Measurements from ENCODE around the gene TMEM163.

- TF ChIP-seq ZNF302 (tag by site-specific recombination; IDR thresholded peaks at IDR 0.05; ENCODE audit: low read depth) (no peak), MEIS1 (CRISPR knock-in tag; IDR thresholded peaks at IDR 0.05; ENCODE audit: borderline replicate concordance) (no peak), ZBTB20 (tag by site-specific recombination; IDR thresholded peaks at IDR 0.05) (no peak), RBAK (tag by site-specific recombination; IDR thresholded peaks at IDR 0.05) (no peak), ZNF621 (tag by site-specific recombination; IDR thresholded peaks at IDR 0.05) (no peak), HOXD13 (CRISPR knock-in tag; IDR thresholded peaks at IDR 0.05; ENCODE audit: borderline replicate concordance) (no peak), ZNF473 (tag by site-specific recombination; IDR thresholded peaks at IDR 0.05) (no peak), ZNF701 (tag by site-specific recombination; IDR thresholded peaks at IDR 0.05) (no peak)
- TF ChIP-seq, protein P1, sequence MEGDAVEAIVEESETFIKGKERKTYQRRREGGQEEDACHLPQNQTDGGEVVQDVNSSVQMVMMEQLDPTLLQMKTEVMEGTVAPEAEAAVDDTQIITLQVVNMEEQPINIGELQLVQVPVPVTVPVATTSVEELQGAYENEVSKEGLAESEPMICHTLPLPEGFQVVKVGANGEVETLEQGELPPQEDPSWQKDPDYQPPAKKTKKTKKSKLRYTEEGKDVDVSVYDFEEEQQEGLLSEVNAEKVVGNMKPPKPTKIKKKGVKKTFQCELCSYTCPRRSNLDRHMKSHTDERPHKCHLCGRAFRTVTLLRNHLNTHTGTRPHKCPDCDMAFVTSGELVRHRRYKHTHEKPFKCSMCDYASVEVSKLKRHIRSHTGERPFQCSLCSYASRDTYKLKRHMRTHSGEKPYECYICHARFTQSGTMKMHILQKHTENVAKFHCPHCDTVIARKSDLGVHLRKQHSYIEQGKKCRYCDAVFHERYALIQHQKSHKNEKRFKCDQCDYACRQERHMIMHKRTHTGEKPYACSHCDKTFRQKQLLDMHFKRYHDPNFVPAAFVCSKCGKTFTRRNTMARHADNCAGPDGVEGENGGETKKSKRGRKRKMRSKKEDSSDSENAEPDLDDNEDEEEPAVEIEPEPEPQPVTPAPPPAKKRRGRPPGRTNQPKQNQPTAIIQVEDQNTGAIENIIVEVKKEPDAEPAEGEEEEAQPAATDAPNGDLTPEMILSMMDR (tag by site-specific recombination; IDR thresholded peaks at IDR 0.05): no peak
Measured at GRCh38 chr2:134573724-134574123, 145.1 kb downstream of the TMEM163 start.
